GM10847 (cell line): Measurements from ENCODE around the gene NOXO1.

Experiments
- POLR2A ChIP-seq: IDR thresholded peaks from 2 replicates; pipeline ENCODE4 v1.6.1; 2011; ENCODE audit not compliant: insufficient read length; ENCODE audit errors: extremely low read depth

Gene NOXO1

DNA sequence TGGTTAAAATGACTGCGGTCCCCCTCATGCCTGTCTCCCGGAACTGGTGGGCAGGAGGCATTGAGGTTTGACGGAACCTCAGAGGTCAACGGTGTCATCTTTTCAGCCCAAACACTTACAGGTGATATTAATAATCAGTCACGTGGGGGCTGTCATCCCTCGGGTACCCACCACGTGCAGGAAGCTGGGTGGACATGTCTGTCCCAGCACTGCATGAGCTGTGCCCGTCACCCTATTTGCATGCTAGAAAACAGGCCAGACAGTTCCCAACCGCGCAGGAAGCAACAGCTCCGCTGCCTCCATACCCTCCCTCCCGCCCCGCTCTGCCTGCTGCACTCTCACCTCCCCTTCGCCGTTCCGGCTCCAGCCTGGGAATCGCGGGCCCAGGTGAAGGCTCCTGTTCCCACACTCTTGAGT lies 9.9 kb upstream of the NOXO1 start:
- TF ChIP-seq POLR2A, result no peak

DNA sequence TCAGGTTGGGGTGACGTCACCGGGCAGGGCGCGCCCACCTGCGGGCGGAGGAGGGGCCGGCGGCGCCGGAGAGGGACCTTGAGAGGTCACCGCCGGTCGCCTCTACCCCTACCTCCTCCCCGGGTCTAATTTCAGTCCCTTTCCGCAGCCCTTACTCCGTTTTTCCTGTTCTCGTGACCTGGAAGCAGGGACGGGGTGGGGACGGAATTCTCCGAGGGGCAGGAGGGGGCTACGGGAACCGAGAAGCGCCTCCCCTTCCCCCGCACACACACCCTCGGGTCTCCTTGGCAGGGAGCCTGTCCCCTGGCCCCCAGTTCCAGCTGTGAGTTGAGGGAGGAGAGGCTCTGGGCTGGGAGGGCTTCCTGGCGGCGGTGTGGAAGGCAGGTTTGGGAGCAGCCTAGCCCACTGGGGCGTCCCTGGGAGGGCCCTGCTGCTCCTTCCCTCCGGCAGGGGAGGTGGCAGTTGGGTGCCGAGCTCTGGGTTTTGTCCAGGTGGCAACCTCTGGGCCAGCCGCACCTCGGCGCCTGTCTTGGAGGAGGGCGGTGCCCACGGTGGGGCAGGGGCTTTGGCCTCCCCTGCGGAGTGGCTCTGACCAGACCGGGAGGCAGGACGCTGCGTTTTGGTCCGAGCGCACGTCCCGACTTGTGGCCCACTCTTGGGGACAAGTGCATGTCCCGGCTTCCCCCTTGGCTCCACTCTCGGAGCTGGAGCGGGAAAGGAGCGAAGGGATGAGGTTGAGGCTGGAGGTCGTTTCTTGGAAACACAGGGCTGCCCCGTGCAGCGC lies 9.3 kb upstream of the NOXO1 start:
- no peak for TF ChIP-seq POLR2A

DNA sequence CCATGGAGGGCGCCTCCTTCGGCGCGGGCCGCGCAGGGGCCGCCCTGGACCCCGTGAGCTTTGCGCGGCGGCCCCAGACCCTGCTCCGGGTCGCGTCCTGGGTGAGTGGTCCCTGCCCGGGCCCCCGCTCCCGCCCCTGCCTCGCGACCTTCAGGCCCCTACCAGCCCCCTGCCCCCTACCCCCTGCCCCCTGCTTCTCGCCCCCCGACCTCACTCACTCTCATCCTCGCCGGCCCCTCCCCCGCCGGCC lies 8.8 kb upstream of the NOXO1 start:
- no peak for TF ChIP-seq POLR2A

DNA sequence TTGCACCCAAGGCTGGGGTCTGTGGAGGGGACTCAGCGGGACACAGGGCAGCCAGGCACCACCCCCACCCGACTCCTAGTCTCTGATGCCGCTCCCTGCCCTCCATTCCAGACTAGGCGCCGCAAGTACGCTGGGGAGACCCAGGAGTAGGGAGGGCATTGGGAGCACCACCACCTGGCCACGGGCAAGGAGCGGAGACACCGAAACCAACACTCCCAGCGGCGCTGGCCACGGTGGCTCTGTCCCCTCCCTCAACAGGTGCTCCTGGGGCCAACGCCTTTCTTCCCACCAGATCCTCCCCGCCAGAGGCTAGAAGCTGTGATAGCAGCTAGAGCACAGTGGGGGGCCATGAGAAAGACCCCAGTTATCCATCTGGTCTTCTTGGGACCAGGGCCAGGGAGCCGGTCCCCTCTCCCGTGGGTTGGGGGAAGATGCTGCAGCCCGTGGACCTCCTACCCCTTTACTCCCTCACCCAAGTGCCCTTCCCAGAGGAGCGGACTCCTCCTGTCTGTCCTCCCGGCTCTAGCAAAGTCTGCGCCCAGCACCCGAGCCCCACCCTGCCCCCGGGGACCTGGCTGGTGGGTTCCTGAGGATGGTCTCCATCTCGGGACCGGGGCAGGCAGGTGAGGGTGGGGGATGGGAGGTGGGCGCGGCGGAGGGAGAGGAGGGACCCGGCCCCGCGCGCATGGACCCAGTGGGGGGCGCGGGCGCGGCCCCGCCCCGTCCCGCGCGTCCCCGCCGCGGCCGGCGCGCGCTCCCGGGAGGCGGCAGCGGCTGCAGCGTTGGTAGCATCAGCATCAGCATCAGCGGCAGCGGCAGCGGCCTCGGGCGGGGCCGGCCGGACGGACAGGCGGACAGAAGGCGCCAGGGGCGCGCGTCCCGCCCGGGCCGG lies 8.2 kb upstream of the NOXO1 start, which contains the start of gene SYNGR3:
SYNGR3 (plus strand) TSS at position 762 of the 892 bp plus-strand sequence. CDS start 133 bp downstream, outside the sequence.
- no peak for TF ChIP-seq POLR2A

DNA sequence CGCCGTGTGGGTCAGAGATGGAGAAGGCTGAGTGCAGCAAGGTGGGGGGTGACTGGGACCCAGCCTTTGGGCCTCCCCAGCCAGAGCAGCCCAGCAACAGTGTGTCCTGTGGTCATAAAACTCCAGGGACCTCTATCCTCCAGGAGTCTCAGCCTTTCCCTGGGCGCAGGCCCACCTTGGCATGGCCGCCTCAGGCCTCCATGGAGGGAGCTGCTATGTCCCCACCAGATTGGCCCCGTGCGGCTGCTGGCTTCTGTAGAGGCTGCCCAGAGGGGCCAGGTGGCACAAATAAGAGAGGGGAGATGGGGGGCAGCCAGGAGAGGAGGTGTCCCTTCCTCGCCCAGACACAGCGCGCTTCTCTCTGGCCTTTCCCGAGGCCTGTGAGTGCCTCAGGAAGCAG lies 5.9 kb upstream of the NOXO1 start:
- no peak for TF ChIP-seq POLR2A

DNA sequence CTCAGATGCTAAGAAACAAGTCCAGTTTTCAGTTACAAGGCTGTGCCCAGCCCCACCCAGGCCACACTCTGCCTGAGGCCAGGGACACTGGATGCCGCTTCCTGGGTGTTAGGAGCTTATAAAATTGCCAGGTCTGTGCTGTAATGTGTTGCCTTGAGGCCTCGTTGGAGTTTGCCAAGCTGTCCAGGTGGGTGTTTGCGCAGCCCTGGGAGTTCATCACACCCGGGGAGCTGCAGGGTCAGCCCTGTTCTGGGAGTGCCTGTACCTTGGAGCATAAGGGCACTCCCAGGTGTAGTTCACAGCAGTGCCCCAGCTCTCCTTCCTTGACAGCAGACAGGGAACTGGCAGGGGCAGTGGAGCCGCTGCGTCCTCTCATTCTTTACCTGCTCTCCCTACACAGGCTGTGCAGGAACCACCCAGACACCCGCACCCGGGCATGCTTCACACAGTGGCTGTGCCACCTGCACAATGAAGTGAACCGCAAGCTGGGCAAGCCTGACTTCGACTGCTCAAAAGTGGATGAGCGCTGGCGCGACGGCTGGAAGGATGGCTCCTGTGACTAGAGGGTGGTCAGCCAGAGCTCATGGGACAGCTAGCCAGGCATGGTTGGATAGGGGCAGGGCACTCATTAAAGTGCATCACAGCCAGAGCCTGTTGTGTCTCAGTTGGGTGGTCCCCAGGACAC lies 4.3 kb upstream of the NOXO1 start:
- TF ChIP-seq POLR2A, result no peak

DNA sequence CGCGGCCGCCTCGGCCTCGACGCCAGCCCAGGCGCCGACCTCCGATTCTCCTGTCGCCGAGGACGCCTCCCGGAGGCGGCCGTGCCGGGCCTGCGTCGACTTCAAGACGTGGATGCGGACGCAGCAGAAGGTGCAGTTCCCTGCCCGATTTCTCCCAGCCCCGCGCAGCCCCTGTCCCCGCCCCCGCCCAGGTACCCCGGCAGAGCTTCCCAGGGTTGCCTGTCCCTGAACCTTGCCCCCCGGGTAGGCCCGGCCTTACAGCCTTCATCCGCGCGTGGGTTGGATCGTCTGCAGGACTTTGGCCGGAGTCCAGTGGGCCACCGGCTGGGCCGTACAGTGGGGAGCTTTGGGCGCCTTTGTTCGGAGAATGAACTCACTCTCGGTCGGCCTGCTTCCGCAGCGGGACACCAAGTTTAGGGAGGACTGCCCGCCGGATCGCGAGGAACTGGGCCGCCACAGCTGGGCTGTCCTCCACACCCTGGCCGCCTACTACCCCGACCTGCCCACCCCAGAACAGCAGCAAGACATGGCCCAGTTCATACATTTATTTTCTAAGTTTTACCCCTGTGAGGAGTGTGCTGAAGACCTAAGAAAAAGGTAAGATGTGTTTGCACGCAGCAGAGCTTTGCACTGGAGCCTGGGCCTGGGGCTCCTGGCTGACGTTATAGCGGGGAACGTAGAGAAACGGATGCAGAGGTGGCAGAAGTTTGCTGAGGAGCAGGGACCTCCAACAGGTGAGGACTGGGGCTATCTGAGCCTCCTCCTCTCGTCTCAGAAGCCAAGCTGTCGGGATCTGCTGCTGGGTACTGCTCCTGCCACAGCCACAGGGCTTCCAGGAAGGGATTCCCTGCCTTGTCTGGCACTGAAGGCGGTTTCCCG lies 3.3 kb upstream of the NOXO1 start:
- TF ChIP-seq POLR2A, result no peak

DNA sequence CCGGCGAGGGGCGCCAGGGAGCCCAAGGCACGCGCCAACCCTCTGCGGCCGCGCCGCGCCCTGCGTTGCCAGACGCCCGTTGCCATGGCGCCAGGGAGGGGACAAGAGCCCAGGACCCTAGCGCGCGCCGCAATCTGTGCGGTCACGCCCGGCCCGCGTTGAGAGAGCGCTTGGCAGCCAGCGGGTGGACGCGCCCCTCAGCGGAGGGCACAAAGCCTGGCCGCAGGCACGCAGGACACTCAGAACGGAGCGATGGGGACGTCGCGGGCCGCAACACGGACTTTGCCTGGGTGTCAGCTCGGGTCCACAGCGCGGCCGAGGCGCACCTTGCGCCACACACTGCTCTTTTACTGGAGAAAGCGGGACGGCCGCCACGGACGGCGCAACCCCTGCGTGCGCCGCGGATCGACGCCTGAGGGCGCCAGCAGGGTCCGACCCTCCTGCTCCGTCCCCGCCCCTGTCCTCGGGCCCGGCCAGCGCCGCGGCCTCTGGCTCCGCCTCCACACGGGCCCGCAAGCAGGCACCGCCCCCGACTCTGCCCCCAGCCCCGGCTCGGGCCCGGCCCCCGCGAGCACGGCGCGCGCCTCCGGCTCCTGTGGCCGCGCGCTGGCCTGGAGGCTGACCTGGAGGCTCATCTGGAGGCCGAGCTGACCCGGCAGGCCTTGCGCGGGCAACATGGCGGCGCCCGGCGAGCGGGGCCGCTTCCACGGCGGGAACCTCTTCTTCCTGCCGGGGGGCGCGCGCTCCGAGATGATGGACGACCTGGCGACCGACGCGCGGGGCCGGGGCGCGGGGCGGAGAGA lies 2.5 kb upstream of the NOXO1 start, which contains the start of gene GFER:
GFER (plus strand) TSS at position 650 of the 803 bp plus-strand sequence; CDS start at position 676, 26 bp downstream.
- TF ChIP-seq POLR2A, result peak; percentile 87

DNA sequence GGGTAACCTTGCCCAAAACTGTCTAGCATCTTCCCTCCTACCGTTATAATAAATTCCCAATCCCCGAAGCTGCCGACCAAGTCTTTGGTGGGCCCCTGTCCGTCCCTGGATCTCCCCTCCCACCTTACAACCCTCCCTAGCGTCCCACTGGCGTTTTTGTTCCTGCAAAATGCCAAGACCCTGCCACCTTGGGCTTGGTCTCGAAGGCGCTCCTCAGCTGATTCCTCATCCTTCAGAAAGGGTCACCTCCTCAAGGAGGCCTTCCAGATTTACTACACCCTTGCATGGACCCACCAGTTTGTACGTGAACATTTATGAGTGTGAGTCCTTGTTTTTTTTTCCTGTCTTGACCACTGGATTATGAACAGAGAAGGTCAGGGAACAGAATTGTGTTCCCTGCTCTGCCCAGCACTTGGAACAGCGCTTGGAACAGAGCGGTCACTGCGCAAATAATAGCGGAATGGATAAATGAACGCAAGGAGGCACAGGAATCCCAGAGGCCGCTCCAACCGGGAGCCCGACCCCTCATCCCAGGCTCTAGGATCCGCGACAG lies 1.8 kb upstream of the NOXO1 start:
- TF ChIP-seq POLR2A, result no peak

DNA sequence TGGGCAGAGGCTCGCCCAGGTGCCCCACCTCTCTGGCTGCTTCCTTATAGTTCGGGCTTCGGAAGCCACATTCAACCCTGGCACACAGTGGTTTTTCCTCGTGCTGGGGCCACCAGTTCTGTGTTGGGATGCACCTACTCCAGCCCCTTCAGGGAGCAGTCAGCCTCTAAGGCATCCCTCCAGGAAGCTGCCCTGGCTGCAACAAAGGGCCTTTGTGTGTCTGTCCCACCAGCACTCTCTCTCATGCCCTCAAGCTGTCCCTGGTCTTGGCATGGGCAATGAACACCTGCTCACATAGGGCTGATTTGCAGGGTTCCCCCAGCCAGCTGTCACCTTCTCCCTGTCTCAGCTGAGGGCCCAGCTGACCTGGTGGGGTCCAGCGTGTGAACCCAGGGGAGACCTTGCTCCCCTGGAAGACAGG lies 754 bp upstream of the NOXO1 start:
- no peak for TF ChIP-seq POLR2A

DNA sequence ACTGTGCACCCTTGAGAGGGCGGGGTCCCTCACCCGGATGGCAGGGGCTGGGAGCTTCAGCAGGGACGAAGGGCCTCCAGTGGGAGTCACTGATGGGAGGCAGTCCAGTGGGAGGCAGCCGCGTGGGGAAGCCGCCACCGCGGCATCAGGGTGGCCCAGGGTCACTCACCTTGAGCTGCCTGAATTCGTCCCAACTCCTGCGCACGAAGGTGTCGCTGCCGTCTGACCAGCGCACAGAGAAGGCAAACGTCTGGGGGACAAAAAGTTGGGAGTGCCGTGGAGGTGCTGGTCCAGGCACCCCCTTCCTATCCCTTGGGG lies 540 bp downstream of the NOXO1 start:
- TF ChIP-seq POLR2A, result no peak

DNA sequence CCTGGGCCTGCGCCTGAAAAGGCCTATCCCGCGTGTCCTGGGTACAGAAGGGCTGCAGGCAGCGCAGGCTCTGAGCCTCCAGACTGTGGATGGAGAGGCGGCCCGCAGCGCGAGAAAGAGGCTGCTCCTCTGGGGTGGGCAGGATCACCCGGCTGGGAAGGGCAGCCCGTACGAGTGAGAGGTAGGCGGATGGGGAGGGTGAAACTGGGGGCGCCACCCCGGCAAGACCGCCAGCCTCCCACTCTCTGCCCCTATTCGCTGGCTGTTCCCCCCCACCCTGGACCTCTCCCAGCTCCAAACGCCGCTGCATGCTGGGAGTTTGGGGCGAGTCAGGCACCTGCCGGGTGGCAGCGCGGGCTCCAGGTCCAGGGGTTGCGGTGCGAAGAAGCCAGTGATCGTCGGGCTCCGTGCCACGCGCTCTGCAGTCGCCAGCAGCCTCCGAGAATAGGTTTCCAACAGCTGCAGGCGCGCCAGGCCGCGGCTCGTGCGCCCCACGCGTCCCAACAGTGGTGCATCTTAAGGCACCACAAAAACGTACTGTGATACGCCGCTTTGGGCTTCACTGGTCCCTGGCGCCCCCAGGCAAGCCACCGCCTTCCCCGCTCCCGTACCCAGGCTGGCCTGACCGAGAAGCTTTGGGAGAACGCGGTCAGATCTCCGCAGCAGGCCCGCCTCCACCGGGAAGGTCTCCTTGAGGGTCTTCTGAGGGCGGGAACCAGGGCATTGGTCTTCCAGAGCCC lies 1.1 kb downstream of the NOXO1 start:
- no peak for TF ChIP-seq POLR2A

DNA sequence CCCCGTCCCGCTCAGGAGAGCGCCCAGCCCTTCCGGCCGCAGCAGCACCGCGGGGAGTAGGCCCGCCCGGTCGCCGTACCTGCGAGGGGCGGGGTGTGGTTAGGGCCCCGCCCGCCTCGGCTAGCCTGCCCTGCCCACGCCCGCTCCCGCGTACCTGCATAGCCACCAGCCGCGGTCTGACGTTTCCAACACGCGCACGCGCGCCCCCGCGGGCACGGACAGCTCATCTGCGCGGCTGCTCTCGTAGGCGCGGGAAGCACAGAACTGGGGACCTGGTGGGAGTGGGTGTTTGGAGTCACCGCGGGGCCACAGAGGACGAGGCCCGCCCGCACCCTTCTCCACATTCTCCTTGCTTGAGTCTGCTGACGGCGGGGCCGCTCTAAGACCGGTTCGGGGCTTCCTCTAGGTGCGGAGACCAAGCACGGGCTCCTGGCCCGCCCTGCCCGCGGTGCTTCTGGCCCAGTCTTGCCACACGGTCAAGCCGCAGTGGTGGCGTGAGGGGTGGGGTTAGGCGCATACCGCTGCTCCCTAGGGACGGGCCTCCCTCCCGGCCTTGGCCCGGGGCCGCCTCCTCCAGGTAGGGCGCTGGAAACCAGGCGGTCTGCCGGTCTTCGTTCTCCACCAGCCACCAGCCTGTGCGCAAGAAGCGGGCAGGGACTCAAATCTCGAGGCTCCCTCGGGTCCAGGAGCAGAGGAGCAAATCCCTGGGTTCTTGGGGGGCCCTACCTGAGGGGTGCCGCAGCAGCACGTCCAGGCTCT lies 1.8 kb downstream of the NOXO1 start:
- TF ChIP-seq POLR2A, result no peak
